HG03060 (cell line): ENCODE data around the gene CCDC92.
"Not testable (repeated sequence)": the region's sequence is repeated elsewhere in the genome, so short reads cannot be mapped to it uniquely, and the experiment has no call there.

ENCODE experiments used
- ATAC-seq: cut with Tn5 transposase; IDR thresholded peaks from one replicate; pipeline ENCODE4 v1.9.1; 2021; ENCODE audit warnings: low read depth, moderate number of reproducible peaks; ENCODE audit not compliant: unreplicated experiment

Gene CCDC92

GRCh38 chr12:123912415-123913380 lies 59.9 kb downstream of the CCDC92 start:
- ATAC-seq: no peak

DNA sequence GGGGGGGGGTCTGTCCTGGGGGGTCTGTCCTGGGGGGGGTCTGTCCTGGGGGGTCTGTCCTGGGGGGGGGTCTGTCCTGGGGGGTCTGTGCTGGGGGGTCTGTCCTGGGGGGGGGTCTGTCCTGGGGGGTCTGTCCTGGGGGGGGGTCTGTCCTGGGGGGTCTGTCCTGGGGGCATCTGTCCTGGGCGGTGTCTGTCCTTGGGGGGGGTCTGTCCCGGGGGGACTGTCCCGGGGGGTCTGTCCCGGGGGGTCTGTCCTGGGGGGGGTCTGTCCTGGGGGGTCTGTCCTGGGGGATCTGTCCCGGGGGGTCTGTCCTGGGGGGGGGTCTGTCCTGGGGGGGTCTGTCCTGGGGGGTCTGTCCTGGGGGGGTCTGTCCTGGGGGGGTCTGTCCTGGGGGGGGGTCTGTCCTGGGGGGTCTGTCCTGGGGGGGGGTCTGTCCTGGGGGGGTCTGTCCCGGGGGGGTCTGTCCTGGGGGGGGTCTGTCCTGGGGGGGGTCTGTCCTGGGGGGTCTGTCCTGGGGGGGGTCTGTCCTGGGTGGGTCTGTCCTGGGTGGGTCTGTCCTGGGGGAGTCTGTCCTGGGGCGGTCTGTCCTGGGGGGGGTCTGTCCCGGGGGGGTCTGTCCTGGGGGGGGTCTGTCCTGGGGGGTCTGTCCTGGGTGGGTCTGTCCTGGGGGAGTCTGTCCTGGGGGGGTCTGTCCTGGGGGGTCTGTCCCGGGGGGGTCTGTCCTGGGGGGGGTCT lies 60.8 kb downstream of the CCDC92 start:
- ATAC-seq: not testable (repeated sequence)

- no peak for ATAC-seq
These were observed 61.9 kb downstream of the CCDC92 start for GRCh38 chr12:123910761-123911193.

DNA sequence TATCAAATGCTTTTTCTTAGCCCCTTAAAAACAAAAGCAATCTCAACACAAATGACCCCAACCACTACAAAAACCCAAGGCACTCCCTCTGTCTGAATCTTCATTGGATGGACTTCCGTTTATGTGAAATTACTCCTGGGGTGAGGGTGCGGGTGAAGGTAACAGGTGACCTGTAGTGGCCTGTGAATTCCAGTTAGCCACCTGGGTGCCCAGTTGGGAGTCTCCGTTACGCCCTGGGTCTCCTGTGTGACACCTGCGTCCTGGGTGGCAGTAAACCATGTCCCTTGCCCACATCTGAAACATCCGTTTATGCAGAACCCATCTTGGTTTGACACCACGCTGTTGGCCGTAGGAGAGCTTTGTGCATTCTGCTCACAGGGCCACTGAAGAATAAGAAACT lies 62.6 kb downstream of the CCDC92 start:
- no peak for ATAC-seq

DNA sequence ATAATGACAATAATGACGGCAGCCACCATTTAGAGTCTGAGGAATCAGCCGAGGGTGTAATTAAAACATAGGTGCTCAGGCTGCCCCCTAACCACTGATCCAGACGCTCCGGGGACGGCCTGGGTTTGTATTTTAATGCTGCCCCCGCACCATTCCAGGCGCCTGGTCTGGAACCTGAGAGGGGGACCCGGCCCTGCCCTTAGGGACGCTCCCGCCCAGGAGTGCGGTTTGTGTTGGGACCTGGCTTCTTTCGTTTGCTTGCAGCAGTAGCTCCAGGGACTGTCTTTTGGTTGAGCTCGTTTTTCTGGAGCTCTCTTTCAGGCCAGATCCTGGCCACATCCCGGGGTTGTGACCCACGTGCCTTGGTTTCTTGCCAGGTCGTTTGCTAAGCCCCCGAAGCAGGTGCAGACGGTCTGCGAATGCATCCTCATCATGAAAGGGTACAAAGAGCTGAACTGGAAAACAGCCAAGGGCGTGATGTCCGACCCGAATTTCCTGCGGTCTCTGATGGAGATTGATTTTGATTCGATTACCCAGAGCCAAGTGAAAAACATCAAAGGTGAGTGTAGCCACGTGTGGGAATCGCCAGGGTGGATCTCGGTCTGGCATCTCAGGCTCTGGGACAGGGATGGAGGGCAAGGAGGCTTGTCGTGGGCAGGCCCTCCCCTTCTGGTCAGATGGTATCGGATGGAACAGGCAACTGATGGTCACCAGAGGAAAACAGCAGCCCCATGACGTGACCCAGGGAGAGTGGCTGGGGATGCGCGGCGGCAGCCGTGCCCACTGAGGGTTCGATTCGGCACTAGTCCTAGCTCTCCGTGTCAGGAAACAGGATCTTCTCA lies 63.5 kb downstream of the CCDC92 start:
- no peak for ATAC-seq

DNA sequence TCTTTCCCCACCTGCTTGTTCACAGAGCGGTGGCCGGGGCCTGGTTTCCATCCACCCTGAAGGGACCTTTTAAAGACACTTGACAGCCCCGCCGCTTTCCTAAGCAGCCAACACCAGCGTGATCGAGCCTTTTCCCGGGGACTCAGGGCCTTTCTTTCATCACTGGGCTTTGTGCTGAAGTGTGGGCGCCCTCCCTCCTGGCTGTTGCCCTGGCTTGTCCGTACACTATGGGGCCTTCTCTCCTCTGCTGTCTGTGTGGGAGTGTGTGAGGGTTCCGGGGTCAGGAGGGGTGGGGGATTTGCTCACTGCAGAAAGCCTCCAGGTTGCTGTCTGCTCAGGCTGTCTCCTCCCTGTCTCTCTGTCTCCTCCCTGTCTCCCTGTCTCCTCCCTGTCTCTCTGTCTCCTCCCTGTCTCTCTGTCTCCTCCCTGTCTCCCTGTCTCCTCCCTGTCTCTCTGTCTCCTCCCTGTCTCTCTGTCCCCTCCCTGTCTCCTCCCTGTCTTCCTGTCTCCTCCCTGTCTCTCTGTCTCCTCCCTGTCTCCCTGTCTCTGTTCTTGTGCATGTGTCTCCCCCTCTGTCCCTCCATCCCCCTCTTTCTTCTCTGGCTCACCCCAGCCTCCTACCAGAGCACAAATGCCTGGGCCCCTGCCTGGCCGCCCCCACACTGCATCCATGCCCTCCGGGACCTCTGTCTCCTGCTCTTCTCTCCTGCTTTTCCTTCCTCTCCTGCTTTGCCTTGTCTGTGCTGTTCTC lies 64.7 kb downstream of the CCDC92 start:
- ATAC-seq: no peak

DNA sequence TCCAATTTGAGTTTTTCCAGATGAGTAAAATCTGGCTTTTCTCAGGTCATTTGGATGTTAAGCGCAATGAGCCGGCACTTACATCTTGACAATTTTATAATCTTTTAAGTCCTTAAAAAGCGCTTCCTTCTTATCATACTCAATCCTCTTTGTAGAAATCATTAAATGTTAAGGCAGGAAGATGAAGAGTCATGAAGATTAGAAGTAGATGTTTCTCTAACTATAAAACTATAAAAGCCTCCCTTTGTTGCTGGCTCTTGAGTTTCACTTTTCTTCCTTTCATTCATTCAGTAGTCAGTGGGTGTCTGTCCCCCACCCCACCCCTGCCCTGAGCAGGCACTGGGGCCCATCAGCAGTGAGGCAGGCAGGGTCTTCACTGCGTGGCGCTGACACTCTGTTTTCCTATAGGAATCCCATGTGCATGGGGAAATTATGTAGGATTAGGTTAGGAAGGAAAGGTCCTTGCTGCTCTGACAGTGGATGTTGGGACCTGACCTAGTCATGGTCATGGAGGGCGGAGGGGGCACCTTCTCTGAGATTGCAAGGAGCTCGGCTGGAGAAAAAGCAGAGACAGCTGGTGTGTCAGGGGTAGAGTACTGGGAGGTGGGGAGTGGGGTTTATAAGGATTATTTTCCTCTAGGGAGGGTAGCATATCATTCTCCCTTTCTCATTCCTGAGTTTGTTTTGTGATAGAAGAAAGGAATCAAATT lies 65.8 kb downstream of the CCDC92 start:
- ATAC-seq: no peak

DNA sequence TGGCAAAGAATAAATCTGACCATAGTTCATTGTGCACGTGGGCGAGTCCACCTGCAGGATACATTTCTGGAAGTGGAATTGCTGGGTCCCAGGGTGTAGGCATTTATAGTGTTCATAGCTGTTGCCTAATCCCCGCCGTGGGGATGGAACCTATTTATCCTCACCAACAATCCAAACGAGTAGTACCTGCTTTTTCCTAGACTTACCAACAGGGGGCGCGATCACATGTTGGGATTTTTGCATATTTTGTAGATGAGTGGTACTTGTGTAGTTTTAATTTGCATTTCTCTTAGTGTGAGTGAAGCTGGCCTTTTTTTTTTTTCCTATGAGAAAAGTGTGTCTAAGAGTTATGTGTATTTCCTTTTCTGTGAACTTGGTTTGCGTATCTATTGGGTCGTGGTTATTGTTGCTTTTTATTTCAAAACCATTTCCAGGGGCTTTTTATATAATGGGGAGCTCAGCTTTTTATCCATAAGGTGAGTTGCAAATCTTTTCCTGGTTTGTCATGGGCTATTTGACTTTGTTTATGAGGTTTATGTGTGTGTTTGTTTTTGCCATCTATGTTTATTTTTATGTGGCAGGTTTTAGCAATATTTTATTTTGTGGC lies 67.2 kb downstream of the CCDC92 start:
- ATAC-seq: no peak

DNA sequence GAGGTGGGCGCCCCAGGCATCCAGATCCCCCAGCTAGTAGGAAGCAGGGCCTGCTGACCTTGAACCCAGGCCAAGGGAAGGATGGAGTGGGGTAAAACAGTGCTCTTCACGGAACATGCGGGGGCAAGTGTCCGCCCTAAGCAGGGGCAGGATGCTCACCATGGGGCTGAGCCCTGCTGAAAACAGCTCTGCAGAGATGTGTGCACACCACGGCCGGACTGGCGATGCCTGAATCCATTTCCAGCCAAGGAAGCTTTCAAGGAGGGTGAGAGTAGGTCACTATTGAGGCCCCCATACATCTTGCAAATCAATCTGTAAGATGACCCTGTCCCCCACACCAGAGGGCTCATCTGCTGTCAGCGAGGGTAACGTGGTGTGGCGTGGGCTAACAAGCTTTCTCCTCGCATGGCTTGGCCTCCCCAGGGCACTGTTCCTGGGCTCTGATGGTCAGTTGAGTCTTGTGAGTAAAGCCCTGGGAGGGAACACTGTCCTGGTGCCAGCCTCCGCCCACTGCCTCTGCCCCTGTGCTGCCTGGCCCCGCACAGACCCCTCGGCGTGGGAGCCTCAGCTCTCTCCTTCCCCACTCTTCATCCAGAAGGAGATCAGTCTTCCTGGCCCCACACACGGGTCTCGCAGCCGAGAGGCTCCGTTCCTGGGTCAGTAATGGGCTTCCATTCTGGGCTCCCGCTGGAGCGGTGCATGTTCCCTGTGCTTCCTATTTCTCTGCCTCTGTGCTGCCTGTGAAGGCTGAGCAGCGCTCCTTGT lies 69.1 kb downstream of the CCDC92 start:
- no peak for ATAC-seq

GRCh38 chr12:123902821-123903220 lies 69.8 kb downstream of the CCDC92 start:
- no peak for ATAC-seq

GRCh38 chr12:123900871-123901376 lies 71.7 kb downstream of the CCDC92 start:
- ATAC-seq: no peak

DNA sequence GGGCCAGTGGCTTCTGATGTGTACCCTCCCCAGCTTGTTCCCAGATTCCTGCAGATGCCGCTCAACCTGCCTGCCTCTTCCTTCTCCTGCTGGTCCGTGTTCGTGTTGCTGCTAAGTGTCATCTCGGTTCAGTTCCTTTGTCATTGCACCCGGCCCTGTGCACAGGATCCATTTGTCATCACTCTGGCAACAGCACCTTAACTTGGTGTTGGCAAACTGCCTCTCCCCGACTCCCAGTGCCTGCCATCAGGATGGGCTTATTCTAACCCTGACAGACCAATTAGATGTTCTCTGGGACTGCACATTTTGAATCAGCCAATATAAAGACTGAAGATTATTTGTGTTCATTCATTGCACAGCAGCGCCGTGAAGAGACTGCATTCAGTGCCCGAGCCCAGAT lies 73.3 kb downstream of the CCDC92 start:
- ATAC-seq: no peak

GRCh38 chr12:123898673-123899072 lies 74.0 kb downstream of the CCDC92 start:
- no peak for ATAC-seq

DNA sequence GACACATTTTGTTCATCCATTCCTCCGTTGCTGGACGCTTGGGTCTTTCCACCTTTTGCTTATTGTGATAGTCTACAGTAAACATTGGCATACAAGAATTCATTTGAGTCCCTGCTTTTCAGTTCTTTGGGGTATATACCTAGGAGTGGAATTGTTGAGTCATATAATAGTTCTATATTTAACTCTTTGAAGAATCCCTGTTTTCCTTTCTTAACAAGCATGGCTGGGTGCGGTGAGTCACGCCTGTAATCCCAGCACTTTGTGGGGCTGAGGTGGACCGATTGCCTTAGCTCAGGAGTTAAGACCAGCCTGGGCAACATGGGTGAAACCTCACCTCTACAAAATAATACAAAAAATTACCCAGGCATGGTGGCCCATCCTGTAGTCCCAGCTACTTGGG lies 75.4 kb downstream of the CCDC92 start:
- no peak for ATAC-seq

GRCh38 chr12:123896767-123897166 lies 75.9 kb downstream of the CCDC92 start:
- no peak for ATAC-seq

DNA sequence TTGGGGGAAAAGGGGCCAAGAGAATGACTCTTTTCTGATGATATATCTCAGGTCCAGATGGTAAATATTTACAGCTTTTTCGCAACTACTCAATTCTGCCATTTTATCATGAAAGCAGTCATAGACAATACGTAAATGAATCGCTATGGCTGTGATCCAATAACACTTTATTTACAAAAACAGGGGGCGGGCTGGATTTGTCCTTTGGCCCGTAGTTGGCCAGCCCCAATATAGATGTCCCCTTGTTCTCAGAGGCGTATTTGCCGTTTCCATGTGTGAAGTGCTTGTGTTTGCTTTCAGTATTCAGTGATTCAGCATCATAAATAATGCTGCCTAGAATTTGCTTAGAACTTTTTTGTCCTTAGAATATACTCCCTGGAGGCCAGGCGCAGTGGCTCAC lies 77.2 kb downstream of the CCDC92 start:
- ATAC-seq: no peak

- no peak for ATAC-seq
These were observed 77.7 kb downstream of the CCDC92 start for GRCh38 chr12:123894823-123895345.

- no peak for ATAC-seq
These were observed 79.4 kb downstream of the CCDC92 start for GRCh38 chr12:123893276-123893675.
